Peyer's patch (tissue), 4 donors: Measurements from ENCODE around the gene C20orf173.

Experiments used
- POLR2A ChIP-seq, 2 donors: fragments of 450-650 bp; IDR thresholded peaks; one replicate each; pipeline ENCODE4 v1.5.1; 2017; ENCODE audit warnings: antibody characterized with exemption in 2 of 2, mild to moderate bottlenecking in 2 of 2, moderate library complexity in 2 of 2
- TF ChIP-seq, protein P1 (sequence below), 6 experiments: fragments of 450-650 bp in 4 of 6; fragments of 200-600 bp in 2 of 6; sonication (generic) in 1 of 6; IDR thresholded peaks; one replicate each; pipeline ENCODE4 v1.5.1; 2017 to 2019; ENCODE audit warnings: antibody characterized with exemption in 6 of 6, mild to moderate bottlenecking in 3 of 6, moderate library complexity in 1 of 6

DNA sequence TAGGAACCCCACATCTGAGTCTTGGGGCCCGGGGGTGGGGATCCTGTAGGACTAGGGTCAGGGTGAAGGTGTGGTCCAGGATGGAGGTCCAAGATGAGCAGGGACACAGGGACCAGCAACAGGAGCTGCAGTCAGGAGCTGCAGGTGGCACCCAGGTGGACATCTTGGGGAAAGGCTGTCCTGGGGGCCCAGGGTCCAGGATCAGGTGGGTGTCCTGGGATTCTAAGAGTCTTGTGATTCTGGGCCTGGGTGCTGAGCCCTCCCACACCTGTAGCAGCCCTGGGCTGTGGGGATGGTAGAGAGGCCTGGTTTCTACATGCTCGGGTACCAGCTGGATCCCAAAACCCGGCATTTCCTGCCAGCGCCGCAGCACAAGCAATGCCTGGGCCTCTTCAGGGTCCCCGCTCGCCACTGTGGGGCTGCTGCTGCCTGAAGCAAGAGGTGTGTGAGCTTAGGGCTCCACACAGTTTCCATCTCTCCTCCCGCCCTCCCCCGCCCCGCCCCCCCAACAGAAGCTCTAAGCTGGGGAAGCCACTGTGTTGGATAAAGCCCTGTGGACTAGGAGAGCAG lies 33.2 kb upstream of the C20orf173 start:
- TF ChIP-seq, protein P1, sequence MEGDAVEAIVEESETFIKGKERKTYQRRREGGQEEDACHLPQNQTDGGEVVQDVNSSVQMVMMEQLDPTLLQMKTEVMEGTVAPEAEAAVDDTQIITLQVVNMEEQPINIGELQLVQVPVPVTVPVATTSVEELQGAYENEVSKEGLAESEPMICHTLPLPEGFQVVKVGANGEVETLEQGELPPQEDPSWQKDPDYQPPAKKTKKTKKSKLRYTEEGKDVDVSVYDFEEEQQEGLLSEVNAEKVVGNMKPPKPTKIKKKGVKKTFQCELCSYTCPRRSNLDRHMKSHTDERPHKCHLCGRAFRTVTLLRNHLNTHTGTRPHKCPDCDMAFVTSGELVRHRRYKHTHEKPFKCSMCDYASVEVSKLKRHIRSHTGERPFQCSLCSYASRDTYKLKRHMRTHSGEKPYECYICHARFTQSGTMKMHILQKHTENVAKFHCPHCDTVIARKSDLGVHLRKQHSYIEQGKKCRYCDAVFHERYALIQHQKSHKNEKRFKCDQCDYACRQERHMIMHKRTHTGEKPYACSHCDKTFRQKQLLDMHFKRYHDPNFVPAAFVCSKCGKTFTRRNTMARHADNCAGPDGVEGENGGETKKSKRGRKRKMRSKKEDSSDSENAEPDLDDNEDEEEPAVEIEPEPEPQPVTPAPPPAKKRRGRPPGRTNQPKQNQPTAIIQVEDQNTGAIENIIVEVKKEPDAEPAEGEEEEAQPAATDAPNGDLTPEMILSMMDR (IDR thresholded peaks at IDR 0.05), result no peak
- no peak for TF ChIP-seq POLR2A (IDR thresholded peaks at IDR 0.05)
